Lower leg skin (tissue), 4 donors: ENCODE measurements around the gene RPTOR. TPM values are rescaled to one million over a fixed set of nuclear protein-coding genes. Genes with fewer than 3 reads are reported as not detected.

Source experiments
- DNase-seq, 2 donors: peaks; one replicate each; pipeline ENCODE4 v3.0.0-alpha.2; 2019; ENCODE audit warnings: low spot score in 2 of 2
- H3K4me3 ChIP-seq: fragments of 200-600 bp; sonication (generic); 2 replicates; pipeline ENCODE4 v1.5.1; 2017; ENCODE audit warnings: mild to moderate bottlenecking, low read depth; ENCODE audit not compliant: poor library complexity, severe bottlenecking
- POLR2A ChIP-seq, 2 donors: fragments of 450-650 bp; IDR thresholded peaks; one replicate each; pipeline ENCODE4 v1.6.1; 2016 to 2017; ENCODE audit warnings: antibody characterized with exemption in 2 of 2, mild to moderate bottlenecking in 1 of 2, moderate library complexity in 1 of 2
- WGBS, 2 donors: methylation state at CpG; one replicate each; pipeline ENCODE4 v1.1.5; 2018; 5-methylcytosine and 5-hydroxymethylcytosine counted together
- intact Hi-C: fragments of 100-400 bp; cut with DNase I; formaldehyde crosslinking; loops from one replicate; pipeline ENCODE4 v1.15.0; 2023; ENCODE audit warnings: low total_unique reads
- total RNA-seq, 4 donors: library from RNA; depleted of rRNA; stranded (reverse); fragments of >200 nt; gene quantifications; one replicate each; pipeline ENCODE4 v1.1.0, GENCODE V29; 2016
- TF ChIP-seq, protein P1 (sequence below), 3 donors: fragments of 450-650 bp; IDR thresholded peaks; one replicate each; pipeline ENCODE4 v1.5.1; 2016; ENCODE audit warnings: antibody characterized with exemption in 3 of 3, mild to moderate bottlenecking in 3 of 3, moderate library complexity in 2 of 3

The RPTOR gene
- total RNA-seq, 4 donors from 2014 or later: 30.7 to 68.2 (median 39.8) TPM

DNA sequence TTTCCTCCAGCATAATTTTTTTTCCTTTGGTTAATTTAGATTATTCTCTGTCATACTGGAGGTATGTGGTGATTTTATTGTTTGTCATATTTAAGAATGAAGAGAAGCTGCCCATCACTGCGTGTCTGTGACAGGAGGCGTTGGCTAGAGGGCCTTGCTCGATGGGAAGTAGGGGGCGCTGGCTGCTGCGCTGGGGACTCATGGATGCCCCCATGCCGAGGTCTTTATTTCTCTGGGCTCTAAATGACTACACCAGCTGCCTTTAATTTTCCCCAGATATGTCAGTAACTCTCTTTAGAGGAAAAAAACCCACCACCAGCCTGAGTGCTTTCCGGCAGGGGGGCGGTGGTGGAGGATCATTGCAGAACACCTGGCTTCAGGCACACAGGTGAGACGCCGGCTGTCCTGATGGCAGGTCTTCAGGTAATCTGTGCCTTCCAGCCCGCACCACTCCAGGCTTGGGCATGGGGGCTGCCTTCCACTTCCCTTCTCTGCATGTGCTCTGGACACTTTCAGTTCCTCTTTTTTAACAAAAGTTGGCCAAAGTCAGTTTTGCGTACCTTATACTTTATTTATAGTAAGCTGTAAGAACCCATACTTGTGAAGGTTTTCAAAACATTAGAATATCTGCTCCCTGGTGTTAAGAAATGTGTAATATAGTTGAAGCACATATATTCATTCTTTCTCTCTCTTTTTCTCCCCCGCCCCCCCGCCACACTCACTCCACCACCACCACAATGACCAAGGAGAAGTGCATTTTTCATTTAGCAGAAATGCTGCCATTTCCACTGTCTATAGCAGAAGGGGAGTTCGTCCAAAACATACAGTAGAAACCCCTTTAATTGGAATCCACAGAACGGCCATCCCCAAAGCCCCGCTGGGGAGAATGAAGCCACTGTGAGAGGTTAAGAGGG lies 192.7 kb downstream of the RPTOR start:
- no peak for TF ChIP-seq POLR2A (IDR thresholded peaks at IDR 0.05)
- TF ChIP-seq, protein P1, sequence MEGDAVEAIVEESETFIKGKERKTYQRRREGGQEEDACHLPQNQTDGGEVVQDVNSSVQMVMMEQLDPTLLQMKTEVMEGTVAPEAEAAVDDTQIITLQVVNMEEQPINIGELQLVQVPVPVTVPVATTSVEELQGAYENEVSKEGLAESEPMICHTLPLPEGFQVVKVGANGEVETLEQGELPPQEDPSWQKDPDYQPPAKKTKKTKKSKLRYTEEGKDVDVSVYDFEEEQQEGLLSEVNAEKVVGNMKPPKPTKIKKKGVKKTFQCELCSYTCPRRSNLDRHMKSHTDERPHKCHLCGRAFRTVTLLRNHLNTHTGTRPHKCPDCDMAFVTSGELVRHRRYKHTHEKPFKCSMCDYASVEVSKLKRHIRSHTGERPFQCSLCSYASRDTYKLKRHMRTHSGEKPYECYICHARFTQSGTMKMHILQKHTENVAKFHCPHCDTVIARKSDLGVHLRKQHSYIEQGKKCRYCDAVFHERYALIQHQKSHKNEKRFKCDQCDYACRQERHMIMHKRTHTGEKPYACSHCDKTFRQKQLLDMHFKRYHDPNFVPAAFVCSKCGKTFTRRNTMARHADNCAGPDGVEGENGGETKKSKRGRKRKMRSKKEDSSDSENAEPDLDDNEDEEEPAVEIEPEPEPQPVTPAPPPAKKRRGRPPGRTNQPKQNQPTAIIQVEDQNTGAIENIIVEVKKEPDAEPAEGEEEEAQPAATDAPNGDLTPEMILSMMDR (IDR thresholded peaks at IDR 0.05): no peak
- intact Hi-C loops: no loop called here
- no peak overlapping the region for H3K4me3 ChIP-seq

DNA sequence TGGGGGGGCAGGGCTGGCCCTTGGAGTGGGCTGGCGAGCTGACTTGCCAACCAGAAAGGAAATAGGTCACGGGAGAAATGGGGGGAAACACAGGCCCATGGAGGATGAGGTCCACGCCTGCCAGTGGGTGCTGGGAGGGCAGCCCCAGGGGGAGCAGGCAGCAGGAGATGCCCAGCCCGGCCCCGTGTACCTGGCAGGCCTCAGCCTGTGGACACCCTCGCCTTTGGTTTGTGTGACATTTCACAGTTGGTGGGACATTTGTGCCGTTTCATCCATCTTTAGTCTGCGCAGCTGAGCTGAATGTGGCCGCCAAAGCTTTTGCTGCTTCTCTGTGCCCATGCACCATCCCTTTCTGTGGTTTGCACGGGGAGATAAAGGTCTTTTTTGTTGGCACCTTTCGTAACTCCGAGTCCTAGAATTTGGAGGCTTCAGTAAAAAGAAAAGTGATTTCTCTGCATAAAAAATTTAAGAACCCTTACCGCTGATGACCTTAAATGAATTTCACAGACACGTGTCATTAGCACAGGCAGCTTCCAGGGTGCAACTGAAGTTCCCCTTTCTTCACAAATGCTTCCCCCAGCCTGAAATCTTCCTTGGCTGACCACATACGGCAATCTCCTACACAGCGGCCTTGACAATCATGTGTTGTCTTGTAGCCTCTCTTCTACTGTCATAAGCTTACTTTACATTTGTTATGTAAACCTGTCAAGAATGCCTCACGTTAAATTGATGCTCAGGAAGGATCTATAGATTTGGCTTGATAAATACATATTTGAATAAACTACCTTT lies 193.6 kb downstream of the RPTOR start:
- no peak for DNase-seq
- TF ChIP-seq, protein P1 (IDR thresholded peaks at IDR 0.05): no peak
- TF ChIP-seq POLR2A (IDR thresholded peaks at IDR 0.05): no peak
- intact Hi-C loops: no loop called here
- 88 to 91% methylated on average over 17 of the region's 17 CpGs for WGBS, 2 donors
- H3K4me3 ChIP-seq: no peak overlapping the region

More for the DNA sequence above, 192.7 kb downstream of the RPTOR start:
- 80 to 83% methylated on average over 17 of the region's 17 CpGs for WGBS, 2 donors
- no peak for DNase-seq

DNA sequence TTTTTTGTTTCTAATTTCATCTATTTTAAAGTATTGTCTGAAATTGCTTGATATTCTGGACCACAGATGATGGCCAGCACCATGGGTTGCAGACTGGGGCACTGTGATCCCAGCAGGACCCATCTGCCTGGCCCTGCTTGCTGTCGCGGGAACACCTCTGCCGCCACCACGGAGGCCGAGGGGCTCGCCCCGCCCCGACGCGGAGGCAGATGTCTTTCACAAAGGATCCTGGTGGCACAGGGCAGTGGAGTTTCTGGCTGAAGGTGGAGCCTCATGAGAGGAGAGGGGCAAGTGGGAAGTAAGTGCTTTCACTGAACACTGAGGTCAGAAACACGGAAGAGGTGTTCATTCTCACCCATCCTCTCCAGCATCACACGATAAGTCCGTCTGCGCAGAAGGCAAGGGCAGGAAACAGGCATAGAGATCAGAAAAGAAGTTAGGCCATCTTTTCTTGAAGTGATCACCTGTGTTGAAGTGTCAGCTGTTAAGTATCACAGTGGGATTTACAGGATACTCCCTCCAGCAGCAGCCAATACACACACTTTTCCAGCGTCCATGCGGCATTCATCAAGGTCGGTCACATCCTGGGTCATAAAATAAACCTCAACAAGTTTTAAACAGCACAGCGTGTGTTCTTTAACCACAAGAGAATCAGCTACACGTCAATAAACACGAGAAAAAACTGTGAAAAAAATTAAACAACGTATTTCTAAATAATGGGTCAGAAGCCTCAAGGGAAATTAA lies 194.5 kb downstream of the RPTOR start:
- 90 to 91% methylated on average over 21 of the region's 21 CpGs for WGBS, 2 donors
- intact Hi-C loops: no loop called here
- no peak overlapping the region for H3K4me3 ChIP-seq
- DNase-seq: no peak
- no peak for TF ChIP-seq POLR2A (IDR thresholded peaks at IDR 0.05)
- TF ChIP-seq, protein P1 (IDR thresholded peaks at IDR 0.05): no peak

DNA sequence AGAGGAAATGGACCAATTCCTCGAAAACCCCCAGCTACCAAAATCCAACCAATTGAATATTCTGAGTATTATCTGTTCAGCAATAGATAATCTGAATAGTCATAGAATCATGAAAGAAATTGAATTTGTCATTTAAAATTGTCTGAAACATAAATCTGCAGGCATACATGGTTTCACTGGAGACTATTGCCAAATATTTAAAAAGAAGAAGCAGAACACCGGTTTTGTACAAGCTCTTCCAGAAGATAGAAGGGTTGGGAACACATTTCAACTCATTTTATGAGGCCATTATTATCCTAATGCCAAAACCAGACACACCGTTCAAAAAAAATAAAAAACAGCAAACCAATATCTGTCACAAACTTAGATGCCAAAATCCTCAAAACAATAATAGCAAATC lies 195.5 kb downstream of the RPTOR start:
- WGBS, 2 donors: 56 to 58% methylated on average over 3 of the region's 3 CpGs
- intact Hi-C loops: no loop called here
- DNase-seq: no peak
- no peak overlapping the region for H3K4me3 ChIP-seq
- TF ChIP-seq POLR2A (IDR thresholded peaks at IDR 0.05): no peak
- TF ChIP-seq, protein P1 (IDR thresholded peaks at IDR 0.05): no peak

DNA sequence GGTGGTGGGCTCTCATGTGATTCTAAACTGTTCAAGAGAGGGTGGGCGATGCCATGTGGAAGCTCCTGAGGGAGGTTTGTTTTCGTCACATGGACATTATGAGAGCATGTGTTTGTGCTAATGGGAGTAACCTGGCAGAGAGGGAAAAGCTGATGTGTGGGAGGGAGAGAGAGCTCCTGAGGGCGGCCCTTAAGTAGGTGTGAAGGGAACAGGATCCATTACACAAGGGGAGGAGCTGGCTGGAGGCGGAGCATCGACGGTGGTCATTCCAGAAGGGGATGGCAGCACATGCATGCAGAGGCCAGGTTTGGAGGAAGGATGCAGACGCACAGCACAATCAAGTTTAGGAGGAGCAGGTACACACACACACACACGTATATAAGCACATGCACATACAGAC lies 197.5 kb downstream of the RPTOR start:
- 87 to 89% methylated on average over 8 of the region's 8 CpGs for WGBS, 2 donors

More for the DNA sequence above, 197.5 kb downstream of the RPTOR start:
- H3K4me3 ChIP-seq: no peak overlapping the region
- TF ChIP-seq, protein P1 (IDR thresholded peaks at IDR 0.05): no peak
- TF ChIP-seq POLR2A (IDR thresholded peaks at IDR 0.05): no peak
- no peak for DNase-seq
- intact Hi-C loops: no loop called here
